ENCODE data around the gene TMEM256.

Gene TMEM256

GRCh38 chr17:7428557-7428956 lies 24.7 kb upstream of the TMEM256 start, which contains the start of gene SPEM3:
SPEM3 (plus strand) TSS chr17:7428857; CDS start chr17:7428903, 46 bp downstream.
- TF ChIP-seq CTCF (IDR thresholded peaks at IDR 0.05; ENCODE audit: low read depth, low read length): no peak
- no peak for DNase-seq (ENCODE audit: extremely low read depth, low read depth)

GRCh38 chr17:7427549-7427948 lies 23.7 kb upstream of the TMEM256 start:
- TF ChIP-seq CTCF (IDR thresholded peaks at IDR 0.05; ENCODE audit: low read depth, low read length): no peak
- no peak for DNase-seq (ENCODE audit: extremely low read depth, low read depth)

- TF ChIP-seq CTCF (IDR thresholded peaks at IDR 0.05; ENCODE audit: low read depth, low read length): no peak
- DNase-seq (ENCODE audit: extremely low read depth, low read depth): no peak
Measured at GRCh38 chr17:7426896-7427489, 23.1 kb upstream of the TMEM256 start.

- no peak for TF ChIP-seq CTCF (IDR thresholded peaks at IDR 0.05; ENCODE audit: low read depth, low read length)
- no peak for DNase-seq (ENCODE audit: extremely low read depth, low read depth)
Measured at GRCh38 chr17:7426203-7426863, 22.4 kb upstream of the TMEM256 start.

GRCh38 chr17:7425756-7426155 lies 21.9 kb upstream of the TMEM256 start:
- DNase-seq (ENCODE audit: extremely low read depth, low read depth): no peak
- TF ChIP-seq CTCF (IDR thresholded peaks at IDR 0.05; ENCODE audit: low read depth, low read length): no peak

- DNase-seq (ENCODE audit: extremely low read depth, low read depth): no peak
- TF ChIP-seq CTCF (IDR thresholded peaks at IDR 0.05; ENCODE audit: low read depth, low read length): no peak
Measured at GRCh38 chr17:7425316-7425715, 21.4 kb upstream of the TMEM256 start, which contains the start of gene SPEM2. SPEM2 (plus strand) TSS chr17:7425616; CDS start chr17:7425689, 73 bp downstream.

- no peak for DNase-seq (ENCODE audit: extremely low read depth, low read depth)
- TF ChIP-seq CTCF (IDR thresholded peaks at IDR 0.05; ENCODE audit: low read depth, low read length): no peak
Measured at GRCh38 chr17:7423679-7424078, 19.8 kb upstream of the TMEM256 start.

Measured in AG09319 (cell line).